ENCODE results near the gene NEURL1B.

The NEURL1B gene

GRCh38 chr5:172713809-172714490 lies 72.9 kb downstream of the NEURL1B start:
- no peak overlapping the region for H3K4me3 ChIP-seq (ENCODE audit: low read depth, low read length)

- no peak overlapping the region for H3K4me3 ChIP-seq (ENCODE audit: low read depth, low read length)
Observed at GRCh38 chr5:172714491-172715420, 73.7 kb downstream of the NEURL1B start.

DNA sequence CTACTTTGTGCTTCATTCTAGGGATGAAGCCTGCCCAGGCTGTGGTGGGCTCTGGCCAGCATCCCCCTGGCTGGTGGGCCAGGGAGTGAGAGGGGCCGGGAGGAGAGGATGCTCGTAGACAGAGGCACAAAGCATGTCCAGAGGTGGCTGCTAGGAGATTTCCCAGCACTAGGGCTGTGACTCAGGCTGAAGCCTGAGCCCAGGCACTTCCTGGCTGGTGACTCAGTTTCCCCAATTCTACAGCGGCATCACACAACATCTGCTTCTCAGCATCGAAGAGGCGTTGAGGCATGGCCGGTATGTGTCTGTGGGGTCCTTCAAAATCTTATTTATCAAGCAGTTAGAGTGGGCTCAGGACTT lies 74.3 kb downstream of the NEURL1B start:
- H3K4me3 ChIP-seq (ENCODE audit: low read depth, low read length) = no peak overlapping the region

- no peak overlapping the region for H3K4me3 ChIP-seq (ENCODE audit: low read depth, low read length)
Observed at GRCh38 chr5:172715931-172716682, 75.0 kb downstream of the NEURL1B start.

- H3K4me3 ChIP-seq (ENCODE audit: low read depth, low read length) = no peak overlapping the region
Observed at GRCh38 chr5:172716796-172717313, 75.8 kb downstream of the NEURL1B start.

GRCh38 chr5:172717481-172718195 lies 76.6 kb downstream of the NEURL1B start:
- H3K4me3 ChIP-seq (ENCODE audit: low read depth, low read length) = no peak overlapping the region

GRCh38 chr5:172718527-172719114 lies 77.6 kb downstream of the NEURL1B start:
- H3K4me3 ChIP-seq (ENCODE audit: low read depth, low read length) = no peak overlapping the region

- H3K4me3 ChIP-seq (ENCODE audit: low read depth, low read length) = no peak overlapping the region
Observed at GRCh38 chr5:172719211-172719610, 78.1 kb downstream of the NEURL1B start.

- H3K4me3 ChIP-seq (ENCODE audit: low read depth, low read length) = no peak overlapping the region
Observed at GRCh38 chr5:172720655-172721054, 79.6 kb downstream of the NEURL1B start.

DNA sequence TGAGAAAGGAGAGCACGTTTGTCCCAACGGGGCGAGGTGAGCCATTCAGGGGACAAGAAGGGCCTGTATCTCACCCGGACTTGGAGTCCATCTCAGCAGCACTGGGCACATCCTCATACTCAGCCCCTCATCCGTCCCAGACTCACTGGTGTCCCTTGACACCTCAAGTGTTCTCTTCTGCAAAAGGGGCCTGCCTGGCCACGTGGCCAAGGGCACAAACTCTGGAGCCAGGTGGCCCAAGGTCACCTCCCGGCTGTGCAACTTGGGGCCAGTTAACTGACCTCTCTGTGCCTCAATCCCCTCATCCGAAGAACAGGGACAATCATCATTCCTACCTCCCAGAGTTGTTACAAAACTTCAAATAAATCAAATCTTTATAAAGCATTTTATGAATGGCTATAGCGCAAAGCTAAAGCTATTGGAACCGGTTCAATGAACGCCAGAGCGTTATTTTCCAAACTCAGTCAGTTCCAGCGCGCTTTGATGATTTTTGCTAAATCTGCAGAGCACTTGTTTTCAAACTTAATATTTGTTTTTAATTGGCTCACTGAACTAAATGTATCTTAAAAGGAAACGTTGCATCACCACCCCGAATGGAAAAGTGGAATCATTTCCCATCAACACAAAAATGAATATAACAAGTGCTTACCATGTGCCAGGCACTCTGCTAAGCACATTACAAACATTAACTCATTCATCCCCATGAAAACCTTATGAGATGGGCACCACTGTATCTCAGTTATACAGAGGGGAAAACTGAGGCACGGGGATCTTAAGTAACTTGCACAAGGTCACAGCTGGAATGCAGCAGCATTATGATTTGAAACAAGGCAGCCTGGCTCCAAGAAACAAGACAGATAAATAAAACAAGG lies 80.6 kb downstream of the NEURL1B start:
- no peak overlapping the region for H3K4me3 ChIP-seq (ENCODE audit: low read depth, low read length)

GRCh38 chr5:172722327-172722815 lies 81.3 kb downstream of the NEURL1B start:
- no peak overlapping the region for H3K4me3 ChIP-seq (ENCODE audit: low read depth, low read length)

DNA sequence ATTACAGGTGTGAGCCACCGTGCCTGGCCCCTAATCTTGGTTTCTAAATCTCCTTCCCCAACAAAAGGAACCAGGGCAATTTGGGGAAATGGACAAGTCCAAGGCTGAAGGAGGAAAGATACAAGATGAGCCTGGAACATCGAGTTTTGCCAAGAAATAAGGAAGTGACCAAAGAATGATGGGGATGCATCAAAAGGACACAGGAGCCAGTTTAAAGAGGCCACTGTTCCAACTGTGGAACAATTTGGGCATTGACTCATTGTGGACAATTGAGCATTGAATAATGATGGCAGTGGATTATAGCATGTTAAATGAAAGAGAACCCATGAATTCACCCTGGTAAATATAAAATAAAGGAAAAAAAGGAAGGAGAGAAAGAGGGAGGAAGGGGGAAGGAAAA lies 82.4 kb downstream of the NEURL1B start:
- no peak overlapping the region for H3K4me3 ChIP-seq (ENCODE audit: low read depth, low read length)

DNA sequence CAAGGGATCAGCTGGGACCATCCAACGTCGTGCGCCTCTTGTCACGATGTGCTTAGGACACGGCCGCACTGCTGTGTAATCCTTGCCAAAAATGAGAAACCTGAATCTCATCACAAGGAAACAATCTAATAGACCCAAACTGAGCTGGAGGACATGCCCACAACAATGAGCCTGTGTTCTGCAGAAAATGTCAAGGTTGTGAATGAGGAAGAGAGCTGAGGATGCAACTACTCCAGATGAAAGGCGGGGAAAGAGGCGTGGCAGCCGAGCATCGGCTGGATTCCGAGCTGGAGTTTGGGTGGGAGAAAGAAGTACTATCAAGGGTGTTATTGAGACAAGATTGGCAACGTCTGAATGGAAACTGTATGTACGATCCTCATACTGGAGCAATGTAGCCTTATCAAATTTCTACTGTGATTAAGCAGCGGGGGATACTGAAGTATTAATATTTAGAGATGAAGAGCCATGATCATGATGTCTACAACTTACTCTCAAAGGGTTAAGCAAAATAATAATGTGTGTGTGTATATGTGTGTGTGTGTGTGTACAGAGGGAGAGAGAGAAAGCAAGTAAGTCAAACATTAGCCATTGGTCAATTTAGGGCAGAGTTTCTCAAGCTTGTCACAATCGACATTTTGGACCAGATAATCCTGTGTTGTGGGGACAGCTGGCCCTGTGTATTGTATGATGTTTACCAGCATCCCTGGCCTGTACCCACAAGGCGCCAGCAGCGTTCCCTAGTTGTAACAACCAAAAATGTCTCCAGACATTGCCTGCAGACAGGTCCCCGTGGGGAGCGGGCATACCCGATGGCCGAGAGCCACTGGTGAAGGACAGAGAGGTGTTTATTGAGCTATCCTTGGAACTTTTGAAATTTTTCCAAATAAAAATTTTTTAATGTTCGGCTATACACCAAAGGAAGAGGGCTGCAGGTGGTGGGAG lies 83.5 kb downstream of the NEURL1B start:
- no peak overlapping the region for H3K4me3 ChIP-seq (ENCODE audit: low read depth, low read length)

GRCh38 chr5:172725273-172725672 lies 84.2 kb downstream of the NEURL1B start:
- no peak overlapping the region for H3K4me3 ChIP-seq (ENCODE audit: low read depth, low read length)

- no peak overlapping the region for H3K4me3 ChIP-seq (ENCODE audit: low read depth, low read length)
Observed at GRCh38 chr5:172725785-172726184, 84.7 kb downstream of the NEURL1B start.

- H3K4me3 ChIP-seq (ENCODE audit: low read depth, low read length) = no peak overlapping the region
Observed at GRCh38 chr5:172726966-172727365, 85.9 kb downstream of the NEURL1B start.

DNA sequence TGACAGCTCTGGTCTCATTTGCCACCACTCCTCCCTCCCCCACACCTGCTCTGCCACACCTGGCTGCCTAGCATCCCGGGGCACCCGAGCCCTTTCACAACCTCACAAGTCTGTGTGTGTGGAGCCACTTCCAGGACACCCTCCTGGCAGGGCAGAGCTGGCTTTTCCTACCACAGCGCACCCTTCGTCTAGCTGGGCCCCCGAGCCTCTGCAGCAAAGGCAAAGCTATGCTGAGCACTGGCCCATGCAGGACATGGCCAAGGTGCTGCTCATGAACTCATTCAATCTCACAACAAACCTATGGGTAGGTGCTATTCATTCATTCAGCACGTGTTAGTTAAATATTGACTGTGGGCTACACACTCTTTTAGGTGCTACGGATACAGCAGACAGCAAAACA lies 86.5 kb downstream of the NEURL1B start:
- no peak overlapping the region for H3K4me3 ChIP-seq (ENCODE audit: low read depth, low read length)
